Gastrocnemius medialis (tissue), 4 donors: Measurements from ENCODE around the gene PSPH. TPM values are rescaled to one million over a fixed set of nuclear protein-coding genes. Genes with fewer than 3 reads are reported as not detected.
"Not testable (repeated sequence)": the region's sequence is repeated elsewhere in the genome, so short reads cannot be mapped to it uniquely, and the experiment has no call there.

ENCODE experiments used
- ATAC-seq, 2 donors: fragments of 150-250 bp; one replicate each; pipeline ENCODE4 v1.9.1; 2016
- DNase-seq, 2 donors: peaks; one replicate each; pipeline ENCODE4 v3.0.0-alpha.2; 2019
- H3K27ac ChIP-seq, 4 donors: fragments of 200-600 bp; sonication (generic); 1 replicate in 1 of 4; 2 replicates in 3 of 4; pipeline ENCODE4 v1.5.1; 2016 to 2018; ENCODE audit warnings: mild to moderate bottlenecking in 2 of 4, moderate library complexity in 1 of 4
- H3K27me3 ChIP-seq, 3 donors: fragments of 200-600 bp; sonication (generic) in 2 of 3; 1 replicate in 1 of 3; 2 replicates in 2 of 3; pipeline versions ENCODE4 v1.5.1 to v1.6.0; 2016 to 2019; ENCODE audit warnings: mild to moderate bottlenecking in 1 of 3, moderate library complexity in 1 of 3
- H3K36me3 ChIP-seq, 2 donors: fragments of 200-600 bp; sonication (generic) in 1 of 2; one replicate each; pipeline ENCODE4 v1.5.1; 2017 to 2018
- H3K4me1 ChIP-seq, 2 donors: fragments of 200-600 bp; sonication (generic) in 1 of 2; one replicate each; pipeline ENCODE4 v1.5.1; 2016 to 2017; ENCODE audit warnings: mild to moderate bottlenecking in 2 of 2
- H3K4me3 ChIP-seq, 4 donors: fragments of 200-600 bp; sonication (generic) in 3 of 4; 1 replicate in 1 of 4; 2 replicates in 3 of 4; pipeline ENCODE4 v1.5.1; 2016 to 2019; ENCODE audit warnings: mild to moderate bottlenecking in 2 of 4
- H3K9me3 ChIP-seq, 3 donors: fragments of 200-600 bp; sonication (generic) in 2 of 3; 1 replicate in 1 of 3; 2 replicates in 2 of 3; pipeline ENCODE4 v1.5.1; 2016 to 2019
- POLR2A ChIP-seq, 2 donors: fragments of 450-650 bp; IDR thresholded peaks; one replicate each; pipeline ENCODE4 v1.6.1; 2017; ENCODE audit warnings: antibody characterized with exemption in 2 of 2, mild to moderate bottlenecking in 2 of 2, moderate library complexity in 2 of 2
- in situ Hi-C, 4 donors: fragments of 200-750 bp; cut with MboI; loops; one replicate each; pipeline versions ENCODE4 v1.15.0 to v1.8.0; 2017; ENCODE audit warnings: low sequenced_read_pairs in 4 of 4
- intact Hi-C: fragments of 100-400 bp; cut with DNase I; formaldehyde crosslinking; loops from one replicate; pipeline ENCODE4 v1.15.1; 2023; ENCODE audit warnings: low total_unique reads
- total RNA-seq, 4 donors: library from RNA; depleted of rRNA; stranded (reverse); fragments of >200 nt; gene quantifications; one replicate each; pipeline versions ENCODE4 v1.1.0 to v1.2.3, GENCODE V29; 2016
- TF ChIP-seq, protein P1 (sequence below), 5 experiments: fragments of 450-650 bp in 3 of 5; fragments of 200-600 bp in 2 of 5; sonication (generic) in 2 of 5; IDR thresholded peaks in 4 of 5; conservative IDR thresholded peaks in 1 of 5; 1 replicate in 4 of 5; 2 replicates in 1 of 5; pipeline ENCODE4 v1.5.1; 2016 to 2019; ENCODE audit warnings: antibody characterized with exemption in 5 of 5, mild to moderate bottlenecking in 3 of 5, moderate library complexity in 3 of 5

PSPH gene
- total RNA-seq, 4 donors from 2014 or later, result 2.1 to 4.7 (median 3.9) TPM

DNA sequence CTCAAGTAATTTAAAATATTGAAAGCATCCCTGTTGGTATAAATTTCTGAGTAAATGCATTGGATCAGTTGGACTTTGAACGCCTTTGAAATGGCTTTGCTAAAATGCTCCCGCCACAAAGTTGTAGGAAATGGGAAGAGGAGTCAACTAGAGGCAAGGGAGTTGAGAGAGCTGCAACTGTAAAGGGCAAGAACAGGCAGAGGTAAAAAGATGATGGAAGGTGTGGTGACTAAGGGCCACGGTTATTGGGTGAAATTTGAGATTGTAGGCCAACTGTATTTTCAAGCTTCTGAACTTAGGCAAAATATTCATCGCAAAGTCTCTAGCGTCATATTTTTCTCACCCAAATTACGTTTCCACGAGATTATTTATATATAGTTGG is 12.2 kb upstream of the PSPH start:
- no peaks in the 10 kb centered on the region for H3K27me3 ChIP-seq
- peaks cover 0 to 51% of the 10 kb centered on the region in 2 donors for H3K36me3 ChIP-seq
- in situ Hi-C loops, result loop anchor here in 1 of 4 donors (25.0 kb wide), 3 partner anchors 101 to 1301 kb away; partner anchors contain the start of genes LANCL2, MRPS17, NIPSNAP2 and SEC61G
- H3K27ac ChIP-seq, result peak overlapping the region; percentile 87 to 97 (median 95)
- intact Hi-C loops, result no loop called here
- peaks cover 6 to 13% of the 10 kb centered on the region in 2 donors for H3K4me1 ChIP-seq
- ATAC-seq, result peak; percentile 9 to 35
- H3K9me3 ChIP-seq, result no peaks in the 10 kb centered on the region
- TF ChIP-seq, protein P1, sequence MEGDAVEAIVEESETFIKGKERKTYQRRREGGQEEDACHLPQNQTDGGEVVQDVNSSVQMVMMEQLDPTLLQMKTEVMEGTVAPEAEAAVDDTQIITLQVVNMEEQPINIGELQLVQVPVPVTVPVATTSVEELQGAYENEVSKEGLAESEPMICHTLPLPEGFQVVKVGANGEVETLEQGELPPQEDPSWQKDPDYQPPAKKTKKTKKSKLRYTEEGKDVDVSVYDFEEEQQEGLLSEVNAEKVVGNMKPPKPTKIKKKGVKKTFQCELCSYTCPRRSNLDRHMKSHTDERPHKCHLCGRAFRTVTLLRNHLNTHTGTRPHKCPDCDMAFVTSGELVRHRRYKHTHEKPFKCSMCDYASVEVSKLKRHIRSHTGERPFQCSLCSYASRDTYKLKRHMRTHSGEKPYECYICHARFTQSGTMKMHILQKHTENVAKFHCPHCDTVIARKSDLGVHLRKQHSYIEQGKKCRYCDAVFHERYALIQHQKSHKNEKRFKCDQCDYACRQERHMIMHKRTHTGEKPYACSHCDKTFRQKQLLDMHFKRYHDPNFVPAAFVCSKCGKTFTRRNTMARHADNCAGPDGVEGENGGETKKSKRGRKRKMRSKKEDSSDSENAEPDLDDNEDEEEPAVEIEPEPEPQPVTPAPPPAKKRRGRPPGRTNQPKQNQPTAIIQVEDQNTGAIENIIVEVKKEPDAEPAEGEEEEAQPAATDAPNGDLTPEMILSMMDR (IDR thresholded peaks at IDR 0.05 in 4 of 5, conservative IDR thresholded peaks at IDR 0.05 in 1 of 5), result no peak
- no peak for TF ChIP-seq POLR2A (IDR thresholded peaks at IDR 0.05)
- peak overlapping the region; percentile 68 to 94 (median 91) for H3K4me3 ChIP-seq
- no peak for DNase-seq

DNA sequence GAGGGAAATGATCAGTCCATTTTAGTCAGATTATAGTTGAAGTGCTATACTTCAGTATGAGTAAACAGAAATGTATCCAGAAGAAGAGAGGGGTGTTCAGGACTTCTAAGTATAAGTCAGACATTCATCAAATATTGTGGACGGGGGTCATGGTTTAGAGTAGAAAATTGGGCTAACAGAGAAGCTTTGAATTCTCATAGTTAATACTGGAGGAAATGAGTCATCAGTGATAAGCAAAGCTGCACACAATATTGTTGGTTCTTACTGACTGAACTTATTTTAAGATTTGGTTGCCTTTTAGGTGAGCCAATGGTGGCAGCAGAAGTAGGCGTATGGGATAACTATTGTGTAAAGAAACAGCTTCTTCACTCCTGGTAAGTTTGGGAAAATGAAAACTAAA is 11.1 kb upstream of the PSPH start:
- peaks cover 0 to 59% of the 10 kb centered on the region in 2 donors for H3K36me3 ChIP-seq
- in situ Hi-C loops, result loop anchor here in 1 of 4 donors (25.0 kb wide), 3 partner anchors 100 to 1300 kb away; partner anchors contain the start of genes LANCL2, MRPS17, NIPSNAP2 and SEC61G

DNA sequence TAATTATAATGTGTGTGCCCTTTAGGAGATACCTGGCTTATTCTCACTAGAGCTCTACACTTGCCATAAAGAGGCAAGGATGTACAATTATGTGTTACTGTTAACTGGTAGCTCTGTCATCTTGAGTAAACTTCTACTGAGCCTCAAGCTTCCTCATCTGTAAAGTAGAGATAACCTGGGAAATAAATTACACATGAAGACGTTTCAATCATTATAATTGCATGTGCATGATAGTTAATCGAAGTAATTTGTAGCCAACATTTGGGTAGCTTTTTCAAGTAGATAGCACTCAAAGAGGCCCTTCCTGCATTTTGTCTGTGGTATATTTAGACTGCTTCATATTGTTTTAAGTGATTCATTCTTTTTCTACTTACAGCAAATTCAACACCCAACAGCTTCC is 2.7 kb upstream of the PSPH start:
- H3K4me1 ChIP-seq, result peaks cover 18 to 22% of the 10 kb centered on the region in 2 donors
- ATAC-seq (no peak), DNase-seq (no peak)
- no peak overlapping the region for H3K4me3 ChIP-seq
- H3K9me3 ChIP-seq, result no peaks in the 10 kb centered on the region
- H3K36me3 ChIP-seq, result peaks cover 0 to 62% of the 10 kb centered on the region in 2 donors
- in situ Hi-C loops, result loop anchor here in 1 of 4 donors (25.0 kb wide), 3 partner anchors 92 to 1292 kb away; partner anchors contain the start of genes LANCL2, MRPS17, NIPSNAP2 and SEC61G
- H3K27ac ChIP-seq, result no peak overlapping the region
- H3K27me3 ChIP-seq, result no peaks in the 10 kb centered on the region
- intact Hi-C loops, result loop anchor here (5.0 kb wide), 2 partner anchors 92 to 167 kb away; partner anchors contain the start of genes NIPSNAP2 and ZNF713
- TF ChIP-seq, protein P1 (IDR thresholded peaks at IDR 0.05 in 4 of 5, conservative IDR thresholded peaks at IDR 0.05 in 1 of 5), result no peak
- TF ChIP-seq POLR2A (IDR thresholded peaks at IDR 0.05), result no peak

More for the DNA sequence above, 11.1 kb upstream of the PSPH start:
- no peak overlapping the region for H3K4me3 ChIP-seq
- H3K4me1 ChIP-seq, result peaks cover 6 to 13% of the 10 kb centered on the region in 2 donors
- no peaks in the 10 kb centered on the region for H3K9me3 ChIP-seq
- H3K27me3 ChIP-seq, result no peaks in the 10 kb centered on the region
- intact Hi-C loops, result no loop called here
- DNase-seq (no peak), ATAC-seq (no peak)
- no peak for TF ChIP-seq POLR2A (IDR thresholded peaks at IDR 0.05)
- peak overlapping the region in 3 of 4 donors; percentile 12 to 97 (median 94) for H3K27ac ChIP-seq

DNA sequence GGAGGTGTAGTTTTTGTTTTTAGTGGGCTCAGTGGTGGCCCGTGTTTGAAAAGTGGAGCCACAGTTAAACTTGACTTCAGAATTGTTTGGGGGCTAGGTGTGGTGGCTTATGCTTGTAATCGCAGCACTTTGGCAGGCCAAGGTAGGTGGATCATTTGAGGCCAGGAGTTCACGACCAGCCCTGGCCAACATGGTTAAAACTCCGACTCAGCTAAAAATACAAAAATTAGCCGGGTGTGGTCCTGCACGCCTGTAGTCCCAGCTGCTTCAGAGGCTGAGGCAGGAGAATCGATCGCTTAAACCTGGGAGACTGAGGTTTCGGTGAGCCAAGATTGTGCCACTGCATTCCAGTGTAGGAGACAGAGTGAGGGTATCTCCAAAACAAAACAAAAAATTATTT is 2.1 kb upstream of the PSPH start:
- H3K27ac ChIP-seq, result peak overlapping the region in 2 of 4 donors; percentile 86 to 92
- no peak overlapping the region for H3K4me3 ChIP-seq
- in situ Hi-C loops, result loop anchor here in 1 of 4 donors (25.0 kb wide), 3 partner anchors 91 to 1291 kb away; partner anchors contain the start of genes LANCL2, MRPS17, NIPSNAP2 and SEC61G
- DNase-seq, result no peak
- no peak for TF ChIP-seq POLR2A (IDR thresholded peaks at IDR 0.05)
- TF ChIP-seq, protein P1 (IDR thresholded peaks at IDR 0.05 in 4 of 5, conservative IDR thresholded peaks at IDR 0.05 in 1 of 5), result no peak
- no peak for ATAC-seq
- H3K27me3 ChIP-seq, result no peaks in the 10 kb centered on the region
- intact Hi-C loops, result loop anchor here (5.0 kb wide), 2 partner anchors 91 to 166 kb away; partner anchors contain the start of genes NIPSNAP2 and ZNF713
- H3K4me1 ChIP-seq, result peaks cover 18 to 22% of the 10 kb centered on the region in 2 donors
- H3K9me3 ChIP-seq, result no peaks in the 10 kb centered on the region
- H3K36me3 ChIP-seq, result peaks cover 0 to 55% of the 10 kb centered on the region in 2 donors

DNA sequence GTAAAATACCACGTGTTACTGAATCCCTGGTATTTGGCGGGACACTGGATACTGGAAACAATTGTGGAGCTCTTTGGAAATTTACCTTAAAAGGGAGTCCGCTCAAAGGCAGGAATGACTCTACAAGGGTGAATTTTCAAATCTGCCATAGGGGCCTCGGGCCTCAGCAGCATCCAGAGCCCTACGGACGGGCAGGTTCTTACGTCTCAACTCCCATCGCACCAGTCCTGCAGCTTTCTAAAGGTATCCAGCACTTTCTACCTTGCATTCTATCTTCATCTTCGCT is 248 bp downstream of the PSPH start:
- H3K36me3 ChIP-seq, result peaks cover 0 to 32% of the 10 kb centered on the region in 2 donors
- in situ Hi-C loops (loop anchor here in 1 of 4 donors (25.0 kb wide), 3 partner anchors 89 to 1289 kb away; partner anchors contain the start of genes LANCL2, MRPS17, NIPSNAP2 and SEC61G), intact Hi-C loops (loop anchor here (1.0 to 5.0 kb wide), 5 partner anchors 13 to 164 kb away; partner anchors contain the start of genes CHCHD2, NIPSNAP2, SUMF2 and ZNF713)
- no peak for TF ChIP-seq POLR2A (IDR thresholded peaks at IDR 0.05)
- TF ChIP-seq, protein P1 (IDR thresholded peaks at IDR 0.05 in 4 of 5, conservative IDR thresholded peaks at IDR 0.05 in 1 of 5), result no peak
- DNase-seq (no peak), ATAC-seq (no peak)
- peaks cover 18 to 22% of the 10 kb centered on the region in 2 donors for H3K4me1 ChIP-seq
- peak overlapping the region; percentile 76 to 86 (median 78) for H3K4me3 ChIP-seq
- no peaks in the 10 kb centered on the region for H3K9me3 ChIP-seq
- H3K27ac ChIP-seq, result peak overlapping the region; percentile 86 to 95 (median 90)
- no peaks in the 10 kb centered on the region for H3K27me3 ChIP-seq

DNA sequence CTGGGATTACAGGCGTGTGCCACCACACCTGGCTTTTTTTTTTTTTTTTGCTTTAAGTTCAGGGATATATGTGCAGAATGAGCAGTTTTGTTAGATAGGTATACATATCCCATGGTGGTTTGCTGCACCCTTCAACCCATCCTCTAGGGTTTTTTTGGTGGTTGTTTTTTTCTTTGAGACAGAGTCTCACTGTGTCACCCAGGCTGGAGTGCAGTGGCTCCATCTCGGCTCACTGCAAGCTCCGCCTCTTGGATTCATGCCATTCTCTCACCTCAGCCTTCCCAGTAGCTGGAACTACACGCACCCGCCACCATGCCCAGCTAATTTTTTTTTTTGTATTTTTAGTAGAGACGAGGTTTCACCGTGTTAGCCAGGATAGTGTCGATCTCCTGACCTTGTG is 2.5 kb downstream of the PSPH start:
- H3K4me3 ChIP-seq, H3K27ac ChIP-seq, H3K9me3 ChIP-seq, intact Hi-C loops, DNase-seq, H3K27me3 ChIP-seq, in situ Hi-C loops, ATAC-seq: not testable (repeated sequence)
- peaks cover 0 to 11% of the 10 kb centered on the region in 2 donors for H3K36me3 ChIP-seq
- peaks cover 18 to 22% of the 10 kb centered on the region in 2 donors for H3K4me1 ChIP-seq
